NCI-H1417 treated with DMSO at 0.1 percent for 48 hours (cell line): ENCODE data around the gene STARD3NL.

ENCODE experiments used
- DNase-seq: peaks from one replicate; lab custom pipeline; 2025; lab: John Stamatoyannopoulos, UW

STARD3NL gene

GRCh38 chr7:38185395-38186307 is 7.6 kb downstream of the STARD3NL start:
- DNase-seq, result no peak

DNA sequence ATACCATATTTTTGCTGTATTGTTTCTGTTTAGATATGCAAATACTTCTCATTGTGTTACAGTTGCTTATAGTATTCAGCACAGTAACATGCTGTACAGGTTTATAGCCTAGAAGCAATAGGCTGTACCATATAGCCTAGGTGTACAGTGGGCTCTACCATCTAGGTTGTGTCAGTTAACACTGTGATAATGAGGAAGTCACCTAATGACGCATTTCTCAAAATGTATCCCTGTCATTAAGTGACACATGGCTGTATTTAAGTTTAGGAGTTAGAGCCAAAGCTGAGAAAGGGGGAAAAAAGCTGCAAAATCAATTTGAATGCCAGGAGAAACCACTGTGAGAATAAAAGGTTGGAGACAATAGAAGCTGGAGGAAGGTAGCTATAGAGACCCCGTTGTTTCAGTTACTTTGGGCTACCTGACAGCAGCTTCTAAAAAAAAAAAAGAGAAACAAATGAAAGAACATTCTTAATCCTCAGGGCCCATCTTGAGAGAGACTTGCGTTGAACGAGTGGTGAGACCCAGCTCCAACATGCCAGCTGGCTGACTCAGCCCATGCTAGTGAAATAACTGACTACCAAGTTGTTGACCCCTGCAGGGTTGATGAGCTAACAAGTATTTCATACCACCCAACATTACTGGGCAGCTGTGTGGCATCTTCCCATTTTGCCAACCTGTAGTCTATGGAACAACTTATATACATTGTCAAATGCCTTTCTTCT is 8.7 kb downstream of the STARD3NL start:
- DNase-seq, result no peak

- no peak for DNase-seq
These were observed 9.9 kb downstream of the STARD3NL start for GRCh38 chr7:38187794-38188440.

DNA sequence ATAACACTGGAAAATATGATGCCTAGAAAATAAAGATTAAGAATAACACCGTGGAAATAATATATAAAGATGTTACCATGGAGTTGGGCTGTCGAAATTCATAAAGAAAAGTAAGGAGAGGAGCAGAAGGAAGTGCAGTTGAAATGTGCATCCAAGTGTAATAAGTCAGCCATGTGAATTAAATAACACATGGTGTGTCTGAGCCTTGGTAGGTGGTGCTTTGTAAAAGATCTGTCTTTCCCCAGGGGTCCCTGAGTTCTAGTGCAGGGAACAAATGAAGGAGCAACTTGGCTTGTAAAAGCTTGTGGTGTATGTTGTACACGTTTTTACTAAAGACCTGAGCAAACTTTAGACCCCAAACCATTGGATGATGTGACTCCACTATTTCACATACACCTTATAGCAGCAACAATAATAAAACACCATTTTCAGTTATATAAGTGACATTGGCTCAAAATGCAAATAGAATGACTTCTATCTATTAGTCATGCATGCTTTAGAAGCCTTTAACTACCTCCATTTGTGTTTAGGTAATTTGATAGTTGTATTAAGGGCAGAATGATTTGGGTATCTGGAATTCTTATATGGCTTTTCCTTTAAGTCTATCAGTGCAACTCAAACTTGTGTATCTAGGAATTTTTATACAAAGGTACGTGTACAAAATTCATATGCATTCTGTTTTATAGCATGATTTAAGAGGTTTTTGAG is 11.3 kb downstream of the STARD3NL start:
- DNase-seq, result no peak

DNA sequence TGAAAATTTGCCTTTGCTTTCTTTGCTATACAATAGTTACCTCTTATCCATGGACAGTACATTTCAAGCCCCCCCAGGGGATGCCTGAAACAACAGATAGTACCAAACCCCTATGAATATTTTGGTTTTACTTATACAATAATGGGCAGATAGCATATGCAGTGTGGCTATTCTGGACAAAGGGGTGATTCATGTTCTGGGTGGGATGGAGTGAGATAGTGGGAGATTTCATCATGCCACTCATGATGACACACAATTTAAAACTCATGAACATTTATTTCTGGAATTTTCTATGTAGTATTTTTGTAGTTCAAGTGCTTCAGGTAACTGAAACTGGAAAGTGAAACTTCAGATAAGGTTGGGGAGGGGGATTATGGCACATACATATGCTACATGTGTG is 12.0 kb downstream of the STARD3NL start:
- no peak for DNase-seq

DNA sequence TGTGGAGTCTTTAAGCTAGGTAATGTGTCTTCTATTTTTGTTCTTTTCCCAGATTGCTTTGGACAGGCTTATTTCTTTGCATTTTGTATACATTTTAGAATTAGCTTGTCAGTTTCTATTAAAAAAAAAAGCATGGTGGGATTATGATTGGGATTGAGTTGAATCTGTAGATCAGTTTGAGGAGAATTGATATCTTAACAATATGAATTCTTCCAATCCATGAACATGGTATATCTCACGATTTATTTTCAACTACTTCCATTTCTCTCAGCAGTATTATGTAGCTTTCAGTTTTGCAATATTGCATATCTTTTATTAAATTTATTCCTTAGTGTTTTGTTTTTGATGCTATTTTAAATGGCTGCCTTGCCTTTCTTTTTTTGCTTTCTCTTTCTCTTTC is 13.7 kb downstream of the STARD3NL start:
- DNase-seq, result no peak

GRCh38 chr7:38192327-38192726 is 14.3 kb downstream of the STARD3NL start:
- no peak for DNase-seq

GRCh38 chr7:38195804-38196595 is 18.0 kb downstream of the STARD3NL start:
- DNase-seq, result no peak

- no peak for DNase-seq
These were observed 20.3 kb downstream of the STARD3NL start for GRCh38 chr7:38198366-38198765.

GRCh38 chr7:38199154-38199553 is 21.1 kb downstream of the STARD3NL start:
- DNase-seq, result no peak

GRCh38 chr7:38199782-38200181 is 21.7 kb downstream of the STARD3NL start:
- DNase-seq, result no peak

GRCh38 chr7:38206071-38206470 is 28.0 kb downstream of the STARD3NL start:
- no peak for DNase-seq

DNA sequence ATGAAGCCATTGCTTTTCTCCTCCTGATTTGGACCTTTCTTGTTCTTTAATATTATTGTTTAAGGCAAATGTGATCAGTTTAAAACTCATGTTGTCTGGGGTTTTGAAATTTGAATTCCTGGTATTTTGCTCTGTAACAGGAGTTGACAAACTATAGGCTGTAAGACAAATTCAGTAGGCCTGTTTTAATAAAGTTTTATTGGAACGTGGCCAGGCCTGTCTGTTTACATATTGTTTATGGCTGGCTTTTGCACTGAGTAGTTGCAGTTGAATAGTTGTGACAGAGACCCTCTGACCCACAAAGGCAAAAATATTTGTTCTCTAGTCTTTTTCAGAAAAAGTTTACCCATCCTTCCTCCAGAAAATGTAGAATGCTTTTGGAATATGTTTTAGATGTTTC is 29.8 kb downstream of the STARD3NL start:
- DNase-seq, result no peak

DNA sequence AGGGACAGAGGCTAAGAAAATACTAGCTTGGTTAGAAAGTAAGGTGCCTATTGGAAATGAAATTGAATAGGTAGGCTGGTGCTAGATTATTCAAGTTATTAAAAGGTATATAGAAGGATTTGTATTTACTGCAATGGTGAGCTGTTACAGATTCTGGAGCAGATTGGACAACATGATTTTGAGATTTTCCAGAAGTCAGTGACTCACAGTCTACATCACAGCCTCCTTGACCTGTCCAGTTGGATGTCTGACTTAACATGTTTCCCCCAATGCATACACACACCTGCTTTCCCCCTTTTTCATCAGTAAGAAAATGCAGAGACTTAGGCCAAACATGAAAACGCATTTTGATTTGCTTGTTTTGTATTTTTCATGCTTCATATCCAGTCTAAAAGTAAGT is 33.4 kb downstream of the STARD3NL start:
- DNase-seq, result no peak

- DNase-seq, result no peak
These were observed 33.9 kb downstream of the STARD3NL start for GRCh38 chr7:38211940-38212339.

- DNase-seq, result no peak
These were observed 37.1 kb downstream of the STARD3NL start for GRCh38 chr7:38215115-38215514.

DNA sequence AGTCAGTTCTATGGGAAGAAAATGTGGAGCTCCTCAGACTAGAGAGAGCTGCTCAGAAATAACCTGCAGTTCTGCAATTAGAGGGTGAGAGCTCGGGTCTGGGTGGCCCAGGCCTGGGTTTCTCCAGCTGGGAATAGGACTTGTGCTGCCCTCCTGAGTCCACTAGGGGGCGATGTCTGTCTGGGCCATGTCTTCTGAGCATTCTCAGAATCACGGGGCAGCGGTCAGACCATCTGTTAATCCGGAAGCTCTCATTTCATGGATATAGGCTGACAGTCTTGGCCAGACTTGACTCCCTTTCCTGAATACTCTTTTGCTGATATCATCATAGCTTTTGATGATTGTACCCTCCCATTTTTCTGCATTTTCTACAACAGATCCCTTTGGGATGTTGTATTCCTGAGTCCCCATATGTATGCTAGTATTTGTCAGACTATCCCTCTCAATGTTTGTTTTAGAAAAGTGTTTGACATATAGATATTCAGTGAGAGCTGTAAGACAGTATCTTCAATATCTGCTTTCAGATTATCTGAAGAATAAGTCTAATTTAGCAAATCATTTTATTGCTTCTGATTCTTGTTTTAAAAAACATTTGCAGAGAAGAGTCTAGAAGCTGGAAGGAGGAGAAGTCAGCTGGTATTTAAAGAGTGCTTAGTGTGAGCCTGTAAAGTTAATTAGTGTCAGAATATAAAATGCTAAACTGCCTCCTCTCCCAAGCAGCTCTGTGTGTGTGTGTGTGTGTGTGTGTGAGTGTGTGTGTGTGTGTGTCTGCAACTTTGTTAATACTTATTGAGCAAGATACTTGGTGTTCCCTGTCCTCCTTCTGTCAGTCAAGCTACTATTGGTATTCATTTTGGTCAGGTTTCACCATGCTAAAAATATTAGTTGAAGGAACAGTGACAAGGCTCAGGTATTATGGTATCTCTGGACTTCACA is 38.0 kb downstream of the STARD3NL start:
- DNase-seq, result no peak

DNA sequence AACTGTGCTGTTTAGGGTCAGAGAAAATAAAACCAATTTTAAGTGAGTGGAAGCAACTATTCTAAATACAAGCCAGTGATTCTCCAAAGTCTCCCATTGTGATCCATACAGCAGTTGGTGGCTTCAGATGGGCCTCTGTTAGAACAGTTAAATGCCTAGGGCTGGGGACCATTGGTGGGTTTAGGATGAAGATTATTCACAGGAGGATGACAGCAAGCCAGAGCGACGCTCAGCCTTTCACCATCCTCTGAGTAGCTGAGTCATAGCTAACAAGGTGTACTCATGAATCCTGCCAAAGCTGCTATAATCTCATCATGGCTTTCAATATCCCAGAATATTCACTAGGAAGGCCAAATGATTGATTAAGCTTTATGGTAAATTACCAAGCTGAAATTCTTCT is 39.6 kb downstream of the STARD3NL start:
- DNase-seq, result no peak

- no peak for DNase-seq
These were observed 42.4 kb downstream of the STARD3NL start for GRCh38 chr7:38220452-38220851.

GRCh38 chr7:38222481-38223096 is 44.5 kb downstream of the STARD3NL start:
- DNase-seq, result no peak
